Right lobe of liver (tissue), 4 donors: ENCODE measurements around the gene LUZP2.

Experiments used
- POLR2A ChIP-seq: fragments of 450-650 bp; IDR thresholded peaks from one replicate; pipeline ENCODE4 v1.6.1; 2017; ENCODE audit warnings: antibody characterized with exemption, mild to moderate bottlenecking
- TF ChIP-seq, protein P1 (sequence below), 4 donors: fragments of 200-600 bp in 3 of 4; fragments of 450-650 bp in 1 of 4; IDR thresholded peaks; one replicate each; pipeline versions ENCODE4 v1.5.1 to v1.8.0; 2016 to 2022; ENCODE audit warnings: antibody characterized with exemption in 4 of 4, mild to moderate bottlenecking in 2 of 4
- donor health status: DM: no; HTN: no; CAD: no.
- donor health status: DM: no; HTN: no; CAD: no.
- donor health status: DM: no; HTN: yes; CAD: no.

DNA sequence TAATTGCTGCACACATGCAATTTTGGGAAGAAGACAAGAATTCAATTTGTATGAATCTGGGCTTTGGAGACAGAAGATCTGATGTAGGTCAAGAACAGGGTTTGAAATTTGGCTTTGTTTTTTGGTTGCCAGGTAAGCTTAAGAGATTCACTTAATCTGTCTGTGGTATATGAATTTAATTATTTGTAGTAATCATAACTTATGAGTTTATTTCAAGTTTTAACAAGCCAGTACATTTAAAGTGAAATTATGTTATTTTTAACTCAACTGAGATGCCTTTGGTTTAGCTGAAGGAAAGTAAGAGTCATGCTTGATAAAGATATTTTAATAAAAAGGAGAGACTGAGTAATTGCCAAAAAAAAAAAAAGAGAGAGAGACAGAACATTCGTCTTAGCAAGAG lies 384.1 kb downstream of the LUZP2 start:
- TF ChIP-seq, protein P1, sequence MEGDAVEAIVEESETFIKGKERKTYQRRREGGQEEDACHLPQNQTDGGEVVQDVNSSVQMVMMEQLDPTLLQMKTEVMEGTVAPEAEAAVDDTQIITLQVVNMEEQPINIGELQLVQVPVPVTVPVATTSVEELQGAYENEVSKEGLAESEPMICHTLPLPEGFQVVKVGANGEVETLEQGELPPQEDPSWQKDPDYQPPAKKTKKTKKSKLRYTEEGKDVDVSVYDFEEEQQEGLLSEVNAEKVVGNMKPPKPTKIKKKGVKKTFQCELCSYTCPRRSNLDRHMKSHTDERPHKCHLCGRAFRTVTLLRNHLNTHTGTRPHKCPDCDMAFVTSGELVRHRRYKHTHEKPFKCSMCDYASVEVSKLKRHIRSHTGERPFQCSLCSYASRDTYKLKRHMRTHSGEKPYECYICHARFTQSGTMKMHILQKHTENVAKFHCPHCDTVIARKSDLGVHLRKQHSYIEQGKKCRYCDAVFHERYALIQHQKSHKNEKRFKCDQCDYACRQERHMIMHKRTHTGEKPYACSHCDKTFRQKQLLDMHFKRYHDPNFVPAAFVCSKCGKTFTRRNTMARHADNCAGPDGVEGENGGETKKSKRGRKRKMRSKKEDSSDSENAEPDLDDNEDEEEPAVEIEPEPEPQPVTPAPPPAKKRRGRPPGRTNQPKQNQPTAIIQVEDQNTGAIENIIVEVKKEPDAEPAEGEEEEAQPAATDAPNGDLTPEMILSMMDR (IDR thresholded peaks at IDR 0.05) = no peak
- TF ChIP-seq POLR2A = no peak
